Measurements from ENCODE around the gene VIPR2. TPM values are rescaled to one million over a fixed set of nuclear protein-coding genes. Genes with fewer than 3 reads are reported as not detected.

VIPR2 gene
- total RNA-seq, 1 experiment from 2014 or later: not detected

GRCh38 chr7:158996214-158997109 is 148.2 kb downstream of the VIPR2 start:
- BruUV-seq (replicated peaks): no TSS peak
- Mint-ChIP-seq H3K27me3 (ENCODE audit: insufficient read depth, unreplicated experiment) (no peaks in the 10 kb centered on the region), H3K4me3 (ENCODE audit: unreplicated experiment) (no peak overlapping the region), H3K4me1 (ENCODE audit: insufficient read depth, unreplicated experiment) (no peaks in the 10 kb centered on the region), H3K9me3 (ENCODE audit: unreplicated experiment) (no peaks in the 10 kb centered on the region), H3K36me3 (ENCODE audit: insufficient read depth, unreplicated experiment) (peaks cover 6% of the 10 kb centered on the region), H3K27ac (ENCODE audit: low read depth, unreplicated experiment) (no peak overlapping the region)
- ChIA-PET POLR2A (no interaction called here), CTCF (no interaction called here)
- intact Hi-C loops (cut with micrococcal nuclease): no loop called here
- no peak for DNase-seq (ENCODE audit: unreplicated experiment)
- no peak for TF ChIP-seq CTCF (IDR thresholded peaks at IDR 0.05; ENCODE audit: unreplicated experiment)

GRCh38 chr7:158995514-158995913 is 149.2 kb downstream of the VIPR2 start:
- TF ChIP-seq CTCF (IDR thresholded peaks at IDR 0.05; ENCODE audit: unreplicated experiment): no peak
- Mint-ChIP-seq H3K27ac (ENCODE audit: low read depth, unreplicated experiment) (no peak overlapping the region), H3K4me3 (ENCODE audit: unreplicated experiment) (no peak overlapping the region), H3K4me1 (ENCODE audit: insufficient read depth, unreplicated experiment) (no peaks in the 10 kb centered on the region), H3K36me3 (ENCODE audit: insufficient read depth, unreplicated experiment) (peaks cover 6% of the 10 kb centered on the region), H3K9me3 (ENCODE audit: unreplicated experiment) (no peaks in the 10 kb centered on the region), H3K27me3 (ENCODE audit: insufficient read depth, unreplicated experiment) (no peaks in the 10 kb centered on the region)
- ChIA-PET POLR2A (interaction anchor here (0.6 kb wide), 1 partner anchor 173 kb away, joined by 3 read pairs; no protein-coding TSS in a partner anchor), CTCF (no interaction called here)
- intact Hi-C loops (cut with micrococcal nuclease): no loop called here
- BruUV-seq (replicated peaks): no TSS peak
- no peak for DNase-seq (ENCODE audit: unreplicated experiment)

DNA sequence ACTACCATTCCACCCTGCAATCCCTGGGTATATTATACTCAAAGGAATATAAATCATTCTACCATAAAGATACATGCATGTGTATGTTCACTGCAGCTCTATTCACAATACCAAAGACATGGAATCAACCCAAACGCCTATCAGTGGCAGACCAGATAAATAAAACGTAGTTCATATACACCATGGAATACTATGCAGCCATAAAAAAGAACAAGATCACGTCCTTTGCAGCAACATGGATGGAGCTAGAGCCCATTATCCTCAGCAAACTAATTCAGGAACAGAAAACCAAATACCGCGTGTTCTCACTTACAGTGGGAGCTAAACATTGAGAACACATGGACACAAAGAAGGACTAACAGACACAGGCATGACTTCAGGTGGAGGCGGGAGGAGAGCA is 150.0 kb downstream of the VIPR2 start:
- DNase-seq (ENCODE audit: unreplicated experiment): no peak
- ChIA-PET CTCF (interaction anchor here (1.5 kb wide), 1 partner anchor 18 kb away, joined by 8 read pairs; no protein-coding TSS in a partner anchor), POLR2A (interaction anchor here (0.7 kb wide), 1 partner anchor 29 kb away, joined by 3 read pairs; no protein-coding TSS in a partner anchor)
- intact Hi-C loops (cut with micrococcal nuclease): no loop called here
- Mint-ChIP-seq H3K4me3 (ENCODE audit: unreplicated experiment) (no peak overlapping the region), H3K27ac (ENCODE audit: low read depth, unreplicated experiment) (no peak overlapping the region), H3K27me3 (ENCODE audit: insufficient read depth, unreplicated experiment) (no peaks in the 10 kb centered on the region), H3K9me3 (ENCODE audit: unreplicated experiment) (no peaks in the 10 kb centered on the region), H3K4me1 (ENCODE audit: insufficient read depth, unreplicated experiment) (no peaks in the 10 kb centered on the region), H3K36me3 (ENCODE audit: insufficient read depth, unreplicated experiment) (peaks cover 1% of the 10 kb centered on the region)
- BruUV-seq (replicated peaks): no TSS peak
- TF ChIP-seq CTCF (IDR thresholded peaks at IDR 0.05; ENCODE audit: unreplicated experiment): no peak

- H3K27me3 Mint-ChIP-seq (ENCODE audit: insufficient read depth, unreplicated experiment): no peaks in the 10 kb centered on the region
- H3K36me3 Mint-ChIP-seq (ENCODE audit: insufficient read depth, unreplicated experiment): no peaks in the 10 kb centered on the region
- TF ChIP-seq CTCF (IDR thresholded peaks at IDR 0.05; ENCODE audit: unreplicated experiment): no peak
- BruUV-seq (replicated peaks): no TSS peak
- H3K4me3 Mint-ChIP-seq (ENCODE audit: unreplicated experiment): no peak overlapping the region
- DNase-seq (ENCODE audit: unreplicated experiment): no peak
- ChIA-PET CTCF (interaction anchor here (1.5 kb wide), 1 partner anchor 17 kb away, joined by 8 read pairs; no protein-coding TSS in a partner anchor), POLR2A (no interaction called here)
- no peak overlapping the region for H3K27ac Mint-ChIP-seq (ENCODE audit: low read depth, unreplicated experiment)
- no peaks in the 10 kb centered on the region for H3K9me3 Mint-ChIP-seq (ENCODE audit: unreplicated experiment)
- intact Hi-C loops (cut with micrococcal nuclease): no loop called here
- no peaks in the 10 kb centered on the region for H3K4me1 Mint-ChIP-seq (ENCODE audit: insufficient read depth, unreplicated experiment)
Measured at GRCh38 chr7:158993591-158993990, 151.1 kb downstream of the VIPR2 start.
